HepG2 (cell line): ENCODE data around the gene EPS8. TPM values are rescaled to one million over a fixed set of nuclear protein-coding genes. Genes with fewer than 3 reads are reported as not detected.

Source experiments
- CENPT ChIP-seq: sonication (generic); formaldehyde crosslinking; IDR thresholded peaks from 2 replicates; pipeline ENCODE4 v1.8.0; 2022; ENCODE audit warnings: low read depth, mild to moderate bottlenecking, moderate library complexity, missing genetic modification reagents
- CREM ChIP-seq, 2 experiments: sonication (generic) in 1 of 2; formaldehyde crosslinking in 1 of 2; IDR thresholded peaks; 2 replicates each; pipeline versions ENCODE4 v1.4.0 to v1.6.1; 2016 to 2020; ENCODE audit warnings: antibody characterized with exemption in 1 of 2, mild to moderate bottlenecking in 1 of 2, missing genetic modification reagents in 1 of 2
- KAT7 ChIP-seq: IDR thresholded peaks from 2 replicates; pipeline ENCODE4 v1.6.1; 2018; ENCODE audit warnings: borderline replicate concordance, missing compliant biosample characterization
- KDM3A ChIP-seq: IDR thresholded peaks from 2 replicates; pipeline ENCODE4 v1.6.1; 2018; ENCODE audit warnings: low read depth, missing compliant biosample characterization
- MIXL1 ChIP-seq: IDR thresholded peaks from 2 replicates; pipeline ENCODE4 v1.6.1; 2016
- NCOR1 ChIP-seq: fragments of 200-600 bp; sonication (generic); IDR thresholded peaks from 2 replicates; pipeline ENCODE4 v1.7.0; 2017; ENCODE audit warnings: antibody characterized with exemption, low read length, borderline replicate concordance
- RARA ChIP-seq: IDR thresholded peaks from 2 replicates; pipeline ENCODE4 v1.6.1; 2016; ENCODE audit warnings: missing genetic modification reagents, missing compliant biosample characterization
- YEATS4 ChIP-seq: sonication (generic); formaldehyde crosslinking; IDR thresholded peaks from 2 replicates; pipeline ENCODE4 v1.4.0; 2020; ENCODE audit warnings: missing genetic modification reagents, borderline replicate concordance
- polyA plus RNA-seq, 8 experiments: library from polyadenylated mRNA; depleted of rRNA in 3 of 8; stranded (reverse) in 7 of 8; unstranded in 1 of 8; fragments of >200 nt; fragmentation: Illumina TruSeq in 4 of 8; extraction: Trizol in 4 of 8; gene quantifications; 2 replicates each; pipeline versions ENCODE4 v1.2.1 to v1.2.3, GENCODE V29; 2011 to 2016; ENCODE audit warnings: low read depth in 4 of 8, missing spikeins in 1 of 8, mixed read lengths in 1 of 8; ENCODE audit not compliant: insufficient read depth in 1 of 8
- total RNA-seq, 5 experiments: library from RNA; depleted of rRNA; stranded (reverse); fragments of >200 nt; fragmentation: Illumina TruSeq; extraction: Trizol; gene quantifications; 2 replicates each; pipeline ENCODE4 v1.2.3, GENCODE V29; 2016; ENCODE audit warnings: low read depth in 1 of 5
- TF ChIP-seq, protein P1 (sequence below): sonication (generic); formaldehyde crosslinking; IDR thresholded peaks from 2 replicates; pipeline ENCODE4 v1.5.1; 2020; ENCODE audit warnings: mild to moderate bottlenecking, missing genetic modification reagents
- TF ChIP-seq, protein P2 (sequence below): sonication (generic); formaldehyde crosslinking; IDR thresholded peaks from 2 replicates; pipeline ENCODE4 v1.5.0; 2020; ENCODE audit warnings: mild to moderate bottlenecking, missing genetic modification reagents
- TF ChIP-seq, protein P3 (sequence below): sonication (generic); formaldehyde crosslinking; conservative IDR thresholded peaks from 2 replicates; pipeline ENCODE4 v1.4.0; 2020; ENCODE audit warnings: missing genetic modification reagents
- TF ChIP-seq, protein P4 (sequence below): sonication (generic); formaldehyde crosslinking; IDR thresholded peaks from 2 replicates; pipeline ENCODE4 v1.4.0; 2020; ENCODE audit warnings: missing genetic modification reagents
- TF ChIP-seq, protein P5 (sequence below): IDR thresholded peaks from 2 replicates; pipeline ENCODE4 v1.6.1; 2016; ENCODE audit warnings: low read depth
- TF ChIP-seq, protein P6 (sequence below): IDR thresholded peaks from 2 replicates; pipeline ENCODE4 v1.6.1; 2016; ENCODE audit warnings: low read depth, control low read depth

The EPS8 gene
- total and polyA plus RNA-seq, 2 of the 13 experiments (the other 11 are each of a cell fraction or from before 2014, with no cell fraction given) = 37.1 to 43.4 TPM

DNA sequence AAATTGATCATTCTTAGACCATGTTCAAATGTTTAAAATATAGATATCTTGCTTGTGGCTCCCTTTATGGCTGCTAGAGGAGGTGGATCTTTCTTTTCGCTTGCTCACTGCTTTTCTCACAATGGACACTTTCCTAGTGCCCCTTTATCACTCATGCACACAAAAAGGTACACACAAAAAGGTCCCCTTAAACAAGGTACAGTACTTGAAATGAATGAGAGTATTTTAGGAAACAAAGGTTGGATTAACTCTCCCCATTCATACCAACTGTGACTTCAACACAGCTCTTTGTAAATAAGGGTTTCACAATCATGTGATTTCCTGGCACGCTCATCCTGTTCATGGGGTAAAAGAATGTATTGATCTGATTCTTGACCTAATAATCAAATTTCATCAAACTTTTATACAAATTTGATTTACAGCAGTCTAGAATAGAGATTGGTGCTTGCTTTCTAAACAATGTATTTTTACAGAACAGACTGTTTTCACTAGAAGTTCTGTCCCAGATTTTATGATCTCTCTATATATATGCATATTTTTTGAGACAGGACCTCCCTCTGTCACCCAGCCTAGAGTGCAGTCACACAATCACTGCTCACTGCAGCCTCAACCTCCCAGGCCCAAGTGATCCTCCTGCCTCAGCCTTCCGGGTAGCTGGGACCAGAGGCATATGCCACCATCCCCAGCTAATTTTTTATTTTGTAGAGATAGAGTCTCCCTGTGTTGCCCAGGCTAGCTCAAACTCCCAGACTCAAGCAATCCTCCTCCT lies 34.4 kb upstream of the EPS8 start (continued):
- TF ChIP-seq, protein P1, sequence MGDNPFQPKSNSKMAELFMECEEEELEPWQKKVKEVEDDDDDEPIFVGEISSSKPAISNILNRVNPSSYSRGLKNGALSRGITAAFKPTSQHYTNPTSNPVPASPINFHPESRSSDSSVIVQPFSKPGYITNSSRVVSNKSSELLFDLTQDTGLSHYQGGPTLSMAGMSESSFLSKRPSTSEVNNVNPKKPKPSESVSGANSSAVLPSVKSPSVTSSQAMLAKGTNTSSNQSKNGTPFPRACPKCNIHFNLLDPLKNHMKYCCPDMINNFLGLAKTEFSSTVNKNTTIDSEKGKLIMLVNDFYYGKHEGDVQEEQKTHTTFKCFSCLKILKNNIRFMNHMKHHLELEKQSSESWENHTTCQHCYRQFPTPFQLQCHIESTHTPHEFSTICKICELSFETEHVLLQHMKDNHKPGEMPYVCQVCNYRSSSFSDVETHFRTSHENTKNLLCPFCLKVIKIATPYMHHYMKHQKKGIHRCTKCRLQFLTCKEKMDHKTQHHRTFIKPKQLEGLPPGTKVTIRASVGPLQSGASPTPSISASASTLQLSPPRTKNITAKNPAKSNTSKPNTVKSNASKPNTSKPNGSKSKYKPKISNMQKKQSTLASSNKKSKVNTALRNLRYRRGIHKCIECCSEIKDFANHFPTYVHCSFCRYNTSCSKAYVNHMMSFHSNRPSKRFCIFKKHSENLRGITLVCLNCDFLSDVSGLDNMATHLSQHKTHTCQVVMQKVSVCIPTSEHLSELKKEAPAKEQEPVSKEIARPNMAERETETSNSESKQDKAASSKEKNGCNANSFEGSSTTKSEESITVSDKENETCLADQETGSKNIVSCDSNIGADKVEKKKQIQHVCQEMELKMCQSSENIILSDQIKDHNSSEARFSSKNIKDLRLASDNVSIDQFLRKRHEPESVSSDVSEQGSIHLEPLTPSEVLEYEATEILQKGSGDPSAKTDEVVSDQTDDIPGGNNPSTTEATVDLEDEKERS (CRISPR knock-in tag) = peak; percentile 21; the same call in 1 of the 2 replicates
- TF ChIP-seq, protein P2, sequence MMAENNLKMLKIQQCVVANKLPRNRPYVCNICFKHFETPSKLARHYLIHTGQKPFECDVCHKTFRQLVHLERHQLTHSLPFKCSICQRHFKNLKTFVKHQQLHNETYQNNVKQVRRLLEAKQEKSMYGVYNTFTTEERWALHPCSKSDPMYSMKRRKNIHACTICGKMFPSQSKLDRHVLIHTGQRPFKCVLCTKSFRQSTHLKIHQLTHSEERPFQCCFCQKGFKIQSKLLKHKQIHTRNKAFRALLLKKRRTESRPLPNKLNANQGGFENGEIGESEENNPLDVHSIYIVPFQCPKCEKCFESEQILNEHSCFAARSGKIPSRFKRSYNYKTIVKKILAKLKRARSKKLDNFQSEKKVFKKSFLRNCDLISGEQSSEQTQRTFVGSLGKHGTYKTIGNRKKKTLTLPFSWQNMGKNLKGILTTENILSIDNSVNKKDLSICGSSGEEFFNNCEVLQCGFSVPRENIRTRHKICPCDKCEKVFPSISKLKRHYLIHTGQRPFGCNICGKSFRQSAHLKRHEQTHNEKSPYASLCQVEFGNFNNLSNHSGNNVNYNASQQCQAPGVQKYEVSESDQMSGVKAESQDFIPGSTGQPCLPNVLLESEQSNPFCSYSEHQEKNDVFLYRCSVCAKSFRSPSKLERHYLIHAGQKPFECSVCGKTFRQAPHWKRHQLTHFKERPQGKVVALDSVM (CRISPR knock-in tag) = peak; percentile 90
- TF ChIP-seq, protein P3, sequence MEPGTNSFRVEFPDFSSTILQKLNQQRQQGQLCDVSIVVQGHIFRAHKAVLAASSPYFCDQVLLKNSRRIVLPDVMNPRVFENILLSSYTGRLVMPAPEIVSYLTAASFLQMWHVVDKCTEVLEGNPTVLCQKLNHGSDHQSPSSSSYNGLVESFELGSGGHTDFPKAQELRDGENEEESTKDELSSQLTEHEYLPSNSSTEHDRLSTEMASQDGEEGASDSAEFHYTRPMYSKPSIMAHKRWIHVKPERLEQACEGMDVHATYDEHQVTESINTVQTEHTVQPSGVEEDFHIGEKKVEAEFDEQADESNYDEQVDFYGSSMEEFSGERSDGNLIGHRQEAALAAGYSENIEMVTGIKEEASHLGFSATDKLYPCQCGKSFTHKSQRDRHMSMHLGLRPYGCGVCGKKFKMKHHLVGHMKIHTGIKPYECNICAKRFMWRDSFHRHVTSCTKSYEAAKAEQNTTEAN = peak; percentile 98
- TF ChIP-seq, protein P4, sequence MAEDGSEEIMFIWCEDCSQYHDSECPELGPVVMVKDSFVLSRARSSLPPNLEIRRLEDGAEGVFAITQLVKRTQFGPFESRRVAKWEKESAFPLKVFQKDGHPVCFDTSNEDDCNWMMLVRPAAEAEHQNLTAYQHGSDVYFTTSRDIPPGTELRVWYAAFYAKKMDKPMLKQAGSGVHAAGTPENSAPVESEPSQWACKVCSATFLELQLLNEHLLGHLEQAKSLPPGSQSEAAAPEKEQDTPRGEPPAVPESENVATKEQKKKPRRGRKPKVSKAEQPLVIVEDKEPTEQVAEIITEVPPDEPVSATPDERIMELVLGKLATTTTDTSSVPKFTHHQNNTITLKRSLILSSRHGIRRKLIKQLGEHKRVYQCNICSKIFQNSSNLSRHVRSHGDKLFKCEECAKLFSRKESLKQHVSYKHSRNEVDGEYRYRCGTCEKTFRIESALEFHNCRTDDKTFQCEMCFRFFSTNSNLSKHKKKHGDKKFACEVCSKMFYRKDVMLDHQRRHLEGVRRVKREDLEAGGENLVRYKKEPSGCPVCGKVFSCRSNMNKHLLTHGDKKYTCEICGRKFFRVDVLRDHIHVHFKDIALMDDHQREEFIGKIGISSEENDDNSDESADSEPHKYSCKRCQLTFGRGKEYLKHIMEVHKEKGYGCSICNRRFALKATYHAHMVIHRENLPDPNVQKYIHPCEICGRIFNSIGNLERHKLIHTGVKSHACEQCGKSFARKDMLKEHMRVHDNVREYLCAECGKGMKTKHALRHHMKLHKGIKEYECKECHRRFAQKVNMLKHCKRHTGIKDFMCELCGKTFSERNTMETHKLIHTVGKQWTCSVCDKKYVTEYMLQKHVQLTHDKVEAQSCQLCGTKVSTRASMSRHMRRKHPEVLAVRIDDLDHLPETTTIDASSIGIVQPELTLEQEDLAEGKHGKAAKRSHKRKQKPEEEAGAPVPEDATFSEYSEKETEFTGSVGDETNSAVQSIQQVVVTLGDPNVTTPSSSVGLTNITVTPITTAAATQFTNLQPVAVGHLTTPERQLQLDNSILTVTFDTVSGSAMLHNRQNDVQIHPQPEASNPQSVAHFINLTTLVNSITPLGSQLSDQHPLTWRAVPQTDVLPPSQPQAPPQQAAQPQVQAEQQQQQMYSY (CRISPR knock-in tag) = peak; percentile 50; the same call in 1 of the 2 replicates
- no peak for TF ChIP-seq KDM3A (CRISPR knock-in tag)
- peak; percentile 95 for TF ChIP-seq MIXL1 (CRISPR knock-in tag)
- peak; percentile 76; the same call in 1 of the 2 replicates for TF ChIP-seq CREM (IDR thresholded peaks at IDR 0.05)
- no peak for TF ChIP-seq CREM (CRISPR knock-in tag; IDR thresholded peaks at IDR 0.05)
- no peak for TF ChIP-seq CENPT (CRISPR knock-in tag)
- no peak for TF ChIP-seq KAT7 (CRISPR knock-in tag)
- TF ChIP-seq YEATS4 (CRISPR knock-in tag) = peak; percentile 38; the same call in 1 of the 2 replicates
- TF ChIP-seq, protein P5, sequence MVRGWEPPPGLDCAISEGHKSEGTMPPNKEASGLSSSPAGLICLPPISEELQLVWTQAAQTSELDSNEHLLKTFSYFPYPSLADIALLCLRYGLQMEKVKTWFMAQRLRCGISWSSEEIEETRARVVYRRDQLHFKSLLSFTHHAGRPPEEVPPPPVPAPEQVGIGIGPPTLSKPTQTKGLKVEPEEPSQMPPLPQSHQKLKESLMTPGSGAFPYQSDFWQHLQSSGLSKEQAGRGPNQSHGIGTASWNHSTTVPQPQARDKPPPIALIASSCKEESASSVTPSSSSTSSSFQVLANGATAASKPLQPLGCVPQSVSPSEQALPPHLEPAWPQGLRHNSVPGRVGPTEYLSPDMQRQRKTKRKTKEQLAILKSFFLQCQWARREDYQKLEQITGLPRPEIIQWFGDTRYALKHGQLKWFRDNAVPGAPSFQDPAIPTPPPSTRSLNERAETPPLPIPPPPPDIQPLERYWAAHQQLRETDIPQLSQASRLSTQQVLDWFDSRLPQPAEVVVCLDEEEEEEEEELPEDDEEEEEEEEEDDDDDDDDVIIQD (CRISPR knock-in tag) = peak; percentile 73; the same call in 1 of the 2 replicates
- TF ChIP-seq, protein P6, sequence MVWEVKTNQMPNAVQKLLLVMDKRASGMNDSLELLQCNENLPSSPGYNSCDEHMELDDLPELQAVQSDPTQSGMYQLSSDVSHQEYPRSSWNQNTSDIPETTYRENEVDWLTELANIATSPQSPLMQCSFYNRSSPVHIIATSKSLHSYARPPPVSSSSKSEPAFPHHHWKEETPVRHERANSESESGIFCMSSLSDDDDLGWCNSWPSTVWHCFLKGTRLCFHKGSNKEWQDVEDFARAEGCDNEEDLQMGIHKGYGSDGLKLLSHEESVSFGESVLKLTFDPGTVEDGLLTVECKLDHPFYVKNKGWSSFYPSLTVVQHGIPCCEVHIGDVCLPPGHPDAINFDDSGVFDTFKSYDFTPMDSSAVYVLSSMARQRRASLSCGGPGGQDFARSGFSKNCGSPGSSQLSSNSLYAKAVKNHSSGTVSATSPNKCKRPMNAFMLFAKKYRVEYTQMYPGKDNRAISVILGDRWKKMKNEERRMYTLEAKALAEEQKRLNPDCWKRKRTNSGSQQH (CRISPR knock-in tag) = peak; percentile 69; the same call in 1 of the 2 replicates
- peak; percentile 79 for TF ChIP-seq RARA
- TF ChIP-seq NCOR1 = peak; percentile 73; the same call in 1 of the 2 replicates
